GM19351 (cell line): Measurements from ENCODE around the gene CYTH1.

Experiments used
- ATAC-seq: cut with Tn5 transposase; IDR thresholded peaks from one replicate; pipeline ENCODE4 v1.9.1; 2021; ENCODE audit warnings: mild to moderate bottlenecking, moderate library complexity; ENCODE audit not compliant: unreplicated experiment

Gene CYTH1

DNA sequence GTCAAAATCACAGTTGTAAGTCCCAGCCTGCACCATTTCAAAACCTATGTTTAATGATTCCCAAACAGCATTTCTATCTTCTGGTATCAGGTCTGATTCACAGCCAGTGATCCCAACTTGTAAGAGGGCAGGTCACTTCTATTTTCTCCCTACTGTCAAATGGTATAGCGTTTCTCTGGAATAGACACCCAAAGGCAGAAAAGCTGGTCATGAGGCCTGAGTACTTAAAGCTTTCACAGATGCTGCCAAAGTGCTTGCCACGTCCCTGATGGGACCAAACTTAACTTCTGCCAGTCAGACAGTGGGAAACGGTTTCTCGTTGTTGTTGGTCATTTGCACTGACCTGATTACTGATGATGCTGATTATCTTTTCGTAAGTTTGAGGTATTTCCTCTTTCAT is 43.4 kb downstream of the CYTH1 start:
- ATAC-seq: no peak

DNA sequence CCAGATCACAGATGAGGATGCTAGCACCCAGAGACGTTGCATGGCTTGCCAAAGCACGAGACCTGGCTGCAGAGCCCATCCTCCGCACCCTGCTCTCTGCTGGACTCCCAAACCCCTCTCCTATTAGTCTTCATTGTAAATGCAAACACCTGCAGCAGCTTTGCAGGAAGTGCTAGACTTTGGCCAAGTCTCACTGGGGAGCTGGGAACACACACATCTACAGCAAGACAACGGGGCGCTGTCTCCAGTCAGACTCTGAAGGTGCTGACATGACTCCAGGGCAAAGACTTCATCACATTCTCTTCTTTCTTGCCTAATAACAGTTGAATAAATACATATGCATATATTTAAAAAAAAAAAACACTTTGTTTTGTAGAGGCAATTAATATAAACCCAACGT is 43.8 kb downstream of the CYTH1 start:
- ATAC-seq: no peak

DNA sequence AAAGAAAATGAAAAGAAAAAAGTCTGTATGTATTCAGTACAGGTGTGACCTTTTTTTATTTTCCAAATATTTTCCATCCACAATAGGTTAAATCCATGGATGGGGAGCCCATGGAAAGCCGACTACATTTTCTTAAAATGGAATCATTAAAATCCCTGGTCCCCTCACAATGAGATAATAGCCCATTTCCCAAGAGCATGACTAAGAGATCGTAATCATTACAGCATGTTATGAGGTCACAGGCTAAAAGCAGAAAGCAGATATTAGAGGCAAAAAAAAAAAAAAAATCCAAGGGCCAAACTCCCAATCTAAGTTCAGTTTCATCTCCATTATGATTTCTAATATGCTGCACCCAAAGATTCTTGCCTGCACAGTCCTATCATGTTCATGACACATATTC is 44.7 kb downstream of the CYTH1 start:
- no peak for ATAC-seq

DNA sequence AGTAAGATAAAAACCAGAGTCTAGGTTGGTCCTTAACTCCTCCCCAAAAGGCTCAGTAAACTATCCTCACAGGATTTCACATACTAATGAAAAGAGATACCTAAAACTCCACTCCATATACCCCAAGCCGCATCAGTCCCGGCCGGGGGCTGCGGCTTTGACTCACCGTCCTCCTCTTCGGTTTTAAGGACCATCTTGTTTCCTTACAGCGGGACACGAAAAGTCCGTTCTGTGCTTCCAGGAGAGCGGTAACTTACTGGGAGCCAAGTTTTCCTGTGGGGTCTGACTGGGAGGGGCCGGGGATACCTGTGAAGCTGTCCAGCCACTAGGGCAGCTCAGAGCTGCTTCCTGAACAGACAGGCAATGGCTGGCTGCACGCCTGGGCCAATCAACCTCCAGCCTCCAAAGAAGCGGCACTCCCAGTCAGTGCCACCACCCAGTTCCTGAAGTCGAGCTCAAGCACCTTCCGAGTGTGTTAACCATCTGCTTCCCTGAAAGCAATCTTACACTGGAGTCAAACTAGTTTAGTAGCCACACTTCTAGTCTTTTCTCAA is 45.5 kb downstream of the CYTH1 start:
- peak; percentile 44 for ATAC-seq

DNA sequence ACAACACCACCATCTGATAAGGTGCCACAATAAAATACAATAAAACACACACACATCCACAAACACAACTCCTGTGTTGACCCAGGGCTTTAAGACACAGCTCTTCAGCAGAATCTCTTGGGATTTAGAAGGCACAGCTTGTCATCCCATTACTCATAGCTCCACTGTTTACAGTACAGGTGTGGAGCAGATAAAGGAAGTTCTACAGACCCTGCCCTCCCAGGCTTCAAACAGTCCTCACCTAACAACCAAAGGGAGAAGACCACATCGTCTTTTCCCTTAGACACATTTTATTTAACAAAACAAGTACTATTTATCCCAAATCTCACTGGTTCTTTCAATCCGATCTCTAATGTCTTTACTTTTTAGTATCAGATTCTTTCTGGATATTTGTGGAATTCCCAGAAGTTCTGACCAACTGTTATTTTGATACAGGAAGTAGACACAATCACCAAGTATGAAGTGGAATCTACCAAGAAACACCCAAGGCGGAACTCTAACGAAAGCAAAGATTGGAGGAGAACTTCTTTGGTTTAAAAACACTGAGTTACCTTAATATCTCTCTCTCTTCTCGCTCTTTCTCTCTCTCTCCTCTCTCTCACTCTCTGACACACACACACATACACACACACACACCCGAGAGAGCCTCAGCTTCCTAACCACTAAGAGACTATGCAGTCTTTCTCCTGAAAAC is 46.1 kb downstream of the CYTH1 start:
- ATAC-seq: peak; percentile 5

DNA sequence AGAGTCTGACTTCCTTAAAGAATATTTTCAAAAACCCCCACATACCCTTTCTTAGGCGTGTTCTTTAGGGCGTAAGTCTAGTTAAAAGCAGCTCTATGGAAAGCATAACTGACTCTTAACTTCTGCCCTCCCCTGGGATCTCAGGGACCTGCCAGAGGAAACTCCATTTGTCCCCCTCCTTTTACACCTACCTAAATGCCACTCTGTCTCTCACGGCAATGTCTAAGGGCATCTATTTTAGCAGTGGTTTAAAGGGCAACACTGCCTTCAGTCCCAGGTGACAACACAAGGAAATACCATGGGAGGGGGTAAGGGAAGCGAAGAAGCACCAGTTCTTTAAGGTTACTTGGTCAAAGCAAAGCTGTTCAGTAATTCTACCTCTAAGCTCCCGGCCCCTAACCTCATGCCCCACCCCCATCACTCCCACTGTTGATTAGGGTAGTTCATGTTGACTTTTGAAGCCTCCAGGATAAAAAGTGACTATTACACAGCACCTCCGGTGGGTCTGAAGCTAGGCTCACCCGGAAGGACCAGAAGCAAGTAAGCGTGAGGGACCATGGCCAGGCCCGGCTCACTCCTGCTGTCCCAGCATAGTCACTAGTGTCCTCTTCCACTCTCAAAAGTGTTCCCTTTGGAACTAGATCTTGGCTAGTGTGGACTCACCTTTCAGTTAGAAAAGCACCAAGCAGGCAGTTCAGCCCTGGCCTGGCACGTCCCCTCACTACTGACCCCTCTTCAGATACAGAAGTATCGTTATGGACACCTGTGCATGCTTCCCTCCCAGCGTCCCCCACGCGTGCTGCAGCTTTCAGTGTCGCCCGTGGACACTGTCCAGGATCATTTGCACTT is 47.1 kb downstream of the CYTH1 start:
- no peak for ATAC-seq

DNA sequence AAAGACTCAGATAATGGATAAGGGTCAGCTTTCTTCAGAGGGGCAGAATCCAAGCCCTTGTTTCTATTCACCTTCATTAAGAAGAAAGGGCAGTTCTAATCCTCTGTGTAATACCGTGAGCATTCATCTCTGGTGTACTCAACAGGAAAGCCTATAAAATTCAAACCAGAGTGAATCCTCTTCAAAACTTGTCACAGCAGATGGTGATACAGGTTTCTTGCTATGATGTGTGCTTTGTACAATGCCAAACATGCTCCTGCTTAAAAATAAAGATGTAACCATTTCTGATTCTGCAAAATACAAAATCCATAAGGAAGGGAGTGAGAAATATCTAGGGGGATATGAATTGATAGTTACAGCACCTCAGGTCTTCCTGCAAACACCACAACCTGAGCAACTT is 49.7 kb downstream of the CYTH1 start:
- ATAC-seq: no peak

DNA sequence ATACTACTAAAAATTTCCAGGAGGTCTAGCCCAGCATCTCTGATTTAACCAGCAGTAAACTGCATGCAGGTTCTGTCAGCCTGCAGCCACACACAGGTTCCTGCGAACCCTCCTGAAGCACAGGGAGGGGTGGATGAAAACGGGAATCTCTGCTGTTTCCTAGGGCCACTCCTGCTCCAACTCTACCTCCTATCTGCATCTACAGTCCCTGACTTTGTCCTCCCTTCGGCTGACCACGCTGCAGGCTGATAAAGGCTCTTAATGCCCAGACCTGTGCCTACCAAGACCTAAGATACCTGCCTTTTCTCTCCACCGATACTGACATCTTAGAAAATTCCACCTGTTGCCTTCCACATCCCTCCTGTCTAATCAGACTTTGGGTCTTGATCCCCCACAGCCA is 50.2 kb downstream of the CYTH1 start:
- ATAC-seq: no peak

DNA sequence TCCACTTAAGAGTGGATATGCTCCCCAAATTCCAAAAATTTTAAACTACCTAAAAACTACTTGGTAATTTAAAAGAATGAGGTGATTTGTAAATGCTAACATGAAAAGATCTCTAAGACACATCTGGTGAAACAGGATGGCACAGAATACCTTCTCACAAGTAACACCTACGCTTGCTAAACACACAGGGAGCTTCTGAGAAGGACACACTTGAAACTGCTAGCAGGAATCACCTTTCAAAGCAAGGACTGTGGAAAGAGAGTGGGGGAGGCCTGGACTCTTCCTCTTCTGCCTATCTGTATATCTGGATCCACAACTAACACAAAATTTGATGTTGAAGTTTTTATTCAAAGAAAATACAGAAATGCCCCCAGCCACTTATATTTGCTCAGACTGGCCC is 52.4 kb downstream of the CYTH1 start:
- no peak for ATAC-seq

DNA sequence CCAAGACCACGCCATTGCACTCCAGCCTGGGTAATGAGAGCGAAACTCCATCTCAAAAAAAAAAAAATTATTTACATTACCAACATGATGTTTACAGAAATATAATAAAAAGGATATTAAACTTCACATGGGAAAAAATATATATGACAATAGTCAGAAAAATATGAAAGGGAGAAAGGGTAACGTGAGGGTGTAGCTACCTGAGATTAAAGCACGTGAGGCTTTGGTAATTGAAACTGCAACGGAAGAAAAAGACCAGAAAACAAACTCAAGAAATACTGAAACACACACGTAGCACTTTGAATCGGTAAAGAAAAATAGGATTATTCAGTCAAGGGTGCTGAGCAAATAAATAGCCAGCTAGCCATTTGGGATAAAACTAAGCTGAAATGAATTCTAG is 53.6 kb downstream of the CYTH1 start:
- no peak for ATAC-seq

DNA sequence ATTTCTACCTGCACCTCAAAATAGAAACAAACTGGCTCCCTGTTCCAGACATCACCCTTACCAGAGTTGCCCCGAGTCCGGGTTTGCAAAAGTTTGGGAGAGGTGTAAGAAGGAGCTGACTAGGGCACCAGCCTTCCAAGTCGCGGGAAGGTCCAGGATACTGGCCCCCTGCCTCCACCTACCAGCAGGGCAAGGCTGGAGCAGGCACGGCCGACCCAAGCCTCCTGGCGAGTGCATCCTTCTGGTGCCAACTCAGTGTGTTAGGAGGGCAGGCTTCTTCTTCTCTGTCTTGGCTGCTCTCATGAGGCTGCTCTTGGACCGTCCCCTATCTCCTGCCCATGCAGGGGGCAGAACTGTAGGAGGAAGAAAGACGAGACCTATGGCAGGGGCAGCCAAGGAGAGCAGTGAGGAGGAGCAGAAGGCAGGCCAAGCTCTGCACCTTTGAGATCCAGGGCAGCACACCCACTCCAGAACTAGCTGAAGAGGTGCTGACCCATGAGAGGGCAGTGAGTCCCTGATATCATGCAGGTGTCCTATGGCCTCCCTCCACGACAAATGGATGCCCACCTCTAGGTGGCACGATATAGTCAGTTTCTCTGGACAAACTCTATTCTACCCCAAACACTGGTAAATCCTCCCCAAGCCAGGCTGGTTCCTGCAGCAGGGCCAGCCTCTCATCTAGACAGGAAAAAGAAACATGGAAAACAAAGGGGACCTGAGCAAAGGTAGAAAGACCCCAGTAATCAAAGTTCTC is 54.4 kb downstream of the CYTH1 start:
- no peak for ATAC-seq

DNA sequence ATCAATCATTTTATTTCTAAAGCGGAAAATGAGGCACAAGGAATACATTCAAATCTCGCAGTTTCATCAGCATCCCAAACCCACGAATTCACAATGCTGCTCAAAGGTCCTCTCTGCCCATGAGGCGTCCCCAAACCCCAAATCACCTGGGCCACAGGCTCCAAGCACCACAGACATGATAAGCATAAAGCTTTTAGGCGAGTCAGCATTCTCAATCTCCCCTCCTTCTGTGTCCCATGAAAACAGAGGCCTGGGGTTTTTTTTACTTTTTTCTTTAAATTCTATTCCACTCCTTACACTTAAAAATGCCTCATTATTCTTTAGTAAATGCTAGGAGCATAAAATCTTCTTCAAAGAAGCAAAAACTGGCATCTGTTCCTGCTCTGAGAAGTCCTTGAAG is 55.0 kb downstream of the CYTH1 start:
- ATAC-seq: no peak

DNA sequence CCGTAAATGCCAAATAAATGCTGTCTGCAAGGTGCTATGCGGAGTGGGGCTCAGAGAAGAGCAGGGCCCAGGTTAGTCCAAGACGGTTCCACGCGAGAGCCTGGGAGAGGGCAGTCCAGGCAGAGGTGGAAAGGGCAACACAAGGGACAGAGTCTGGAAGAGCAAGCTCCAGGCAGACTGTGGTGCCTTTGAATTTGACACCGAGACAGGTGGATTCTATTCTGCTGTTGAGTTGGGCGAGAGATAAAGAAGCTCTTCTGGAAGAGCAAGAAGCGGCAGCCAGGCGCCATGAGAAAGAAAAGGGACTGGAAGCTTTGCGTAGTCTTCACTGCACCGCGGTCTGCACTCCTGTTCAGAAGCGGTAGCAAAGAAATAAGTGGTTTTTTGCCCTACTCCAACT is 55.6 kb downstream of the CYTH1 start:
- no peak for ATAC-seq

DNA sequence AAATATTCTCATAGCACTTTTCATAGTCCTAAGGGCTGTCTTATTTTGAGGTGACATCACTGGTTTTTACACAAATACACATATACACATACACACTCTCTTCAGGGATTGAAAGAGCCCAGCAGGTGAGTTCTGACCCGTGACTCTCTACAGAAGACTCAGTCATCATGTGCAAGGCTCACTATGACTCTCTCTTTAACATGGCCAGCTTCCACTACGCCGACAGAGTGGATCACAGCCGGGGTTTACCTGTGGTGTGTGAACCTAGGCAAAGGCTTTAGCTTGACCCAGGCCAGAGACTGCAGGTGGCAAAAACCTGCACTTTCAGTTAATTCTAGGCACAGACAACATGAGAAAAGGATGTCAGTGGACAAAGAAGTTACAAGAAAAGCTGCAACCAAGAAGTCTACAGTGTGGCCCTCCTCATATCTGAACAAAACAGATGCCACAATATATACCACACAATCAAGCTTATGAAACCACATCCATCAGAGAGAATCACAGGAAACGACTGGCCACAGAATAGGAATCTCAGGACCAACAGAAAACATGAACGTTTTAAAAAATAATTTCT is 56.5 kb downstream of the CYTH1 start:
- ATAC-seq: peak; percentile 52

DNA sequence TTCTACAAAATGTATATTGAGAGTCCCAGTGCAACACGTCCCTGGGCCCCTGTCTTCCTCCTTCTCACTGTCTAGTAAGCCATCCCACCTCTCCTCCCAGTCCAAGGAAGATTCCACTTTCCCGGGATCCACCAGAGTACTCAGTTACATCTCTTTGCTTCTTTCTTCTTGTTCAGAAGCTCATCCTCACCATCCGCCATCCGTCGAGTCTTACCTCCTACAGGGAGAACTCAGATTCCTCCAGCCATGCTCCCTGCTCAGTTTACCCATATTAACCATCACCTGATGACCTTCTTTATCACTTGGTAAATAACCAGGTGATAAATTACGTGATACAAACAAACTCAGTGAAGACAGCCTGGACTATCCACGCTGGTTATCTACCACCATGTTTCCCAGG is 57.1 kb downstream of the CYTH1 start:
- ATAC-seq: no peak

DNA sequence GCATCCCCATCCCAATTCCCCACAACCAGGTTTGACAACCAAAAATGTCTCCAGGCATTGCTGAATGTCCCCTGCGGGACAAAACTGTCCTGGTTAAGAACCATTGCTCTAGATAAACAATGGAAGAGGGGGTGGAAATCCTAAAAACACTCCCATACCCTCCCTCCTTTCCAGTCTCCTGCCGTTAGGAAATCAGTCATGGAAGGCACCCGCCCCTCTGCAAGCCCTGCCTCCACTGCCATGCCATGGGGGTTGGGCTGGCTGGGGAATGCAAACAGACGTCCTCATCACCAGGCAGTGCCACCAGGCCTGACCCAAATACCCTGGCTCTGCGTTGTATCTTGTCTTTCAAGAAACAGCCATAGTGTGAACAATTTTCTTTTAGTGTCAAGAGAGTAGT is 57.5 kb downstream of the CYTH1 start:
- no peak for ATAC-seq

DNA sequence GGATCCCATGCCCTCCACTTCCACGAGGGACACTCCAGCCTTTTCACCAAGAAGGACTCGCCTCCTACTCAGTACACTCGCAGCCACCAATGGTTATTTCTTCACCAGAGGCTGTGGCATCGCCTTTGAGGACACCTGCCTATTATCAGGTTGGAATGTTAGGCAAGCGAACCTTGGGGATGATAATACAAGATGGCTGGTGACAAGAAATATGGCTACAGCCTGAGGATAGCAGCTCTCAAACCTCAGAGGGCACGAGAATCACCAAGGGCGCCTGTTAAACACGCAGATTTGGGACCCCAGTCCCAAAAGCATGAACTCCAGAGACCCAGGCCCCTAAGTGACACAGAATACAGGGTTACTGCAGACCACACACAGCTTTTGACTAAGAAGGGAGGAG is 58.1 kb downstream of the CYTH1 start:
- no peak for ATAC-seq

DNA sequence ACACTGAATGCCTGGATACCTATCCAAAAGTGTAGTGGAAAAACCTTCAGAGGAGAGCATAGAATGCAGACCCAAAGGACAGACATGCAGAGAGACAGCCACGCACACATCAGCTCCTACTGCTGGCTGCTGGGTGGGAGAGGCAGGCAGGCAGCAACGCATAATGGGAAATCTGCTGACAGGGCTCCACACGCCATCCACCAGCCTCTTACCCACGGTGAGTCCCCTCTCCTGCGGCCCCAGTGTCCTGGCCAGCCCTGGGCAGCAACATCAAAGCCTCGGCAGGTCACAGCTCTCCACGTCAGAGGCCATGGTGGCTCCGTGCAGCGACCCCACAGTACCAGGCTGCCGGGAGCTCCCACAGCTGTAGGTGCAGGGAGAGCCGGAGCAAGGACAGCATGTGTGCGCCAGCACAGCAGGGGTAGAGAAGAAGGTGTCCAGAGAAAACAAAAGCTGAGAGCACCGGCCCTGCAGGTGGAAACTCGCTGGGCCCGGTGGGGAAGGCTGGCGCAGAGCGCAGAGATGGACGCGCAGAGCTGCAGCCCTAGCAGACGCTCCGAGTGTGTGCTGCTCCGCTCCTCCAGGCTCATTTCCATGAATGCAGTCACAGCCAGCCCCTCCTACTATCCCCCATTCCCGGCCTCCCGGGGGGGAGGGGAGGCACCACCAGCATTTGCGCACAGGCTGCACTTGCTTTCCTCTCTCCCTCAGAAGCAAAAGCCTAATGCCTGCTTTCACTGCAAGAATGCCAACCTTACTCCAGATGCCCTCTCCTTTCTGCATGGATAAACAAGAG is 58.9 kb downstream of the CYTH1 start:
- no peak for ATAC-seq

DNA sequence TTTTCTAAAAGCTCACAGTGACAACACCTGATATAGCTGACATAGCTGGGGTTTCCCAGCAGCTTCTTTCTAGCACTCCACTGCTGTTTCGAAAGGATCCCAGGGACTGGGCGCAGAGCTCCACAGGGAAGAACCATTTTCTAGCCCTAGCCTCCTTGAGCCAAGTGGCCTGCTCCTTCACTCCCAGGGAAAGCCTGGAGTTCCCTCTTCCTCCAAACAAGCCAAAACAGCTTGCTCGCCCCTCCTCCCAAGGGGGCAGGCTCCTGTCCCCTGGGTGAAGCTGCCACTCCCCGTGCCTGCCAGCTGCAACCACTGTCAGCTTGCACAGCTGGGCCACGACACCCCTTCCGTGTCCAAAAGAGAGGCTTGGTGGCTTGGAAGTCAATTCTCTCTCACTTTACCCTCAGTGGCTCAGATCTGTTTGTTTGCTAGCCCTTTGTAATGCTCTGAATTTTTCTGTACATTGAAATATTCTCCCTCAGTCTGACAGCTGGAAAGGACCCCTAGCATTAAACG is 59.8 kb downstream of the CYTH1 start:
- ATAC-seq: no peak

DNA sequence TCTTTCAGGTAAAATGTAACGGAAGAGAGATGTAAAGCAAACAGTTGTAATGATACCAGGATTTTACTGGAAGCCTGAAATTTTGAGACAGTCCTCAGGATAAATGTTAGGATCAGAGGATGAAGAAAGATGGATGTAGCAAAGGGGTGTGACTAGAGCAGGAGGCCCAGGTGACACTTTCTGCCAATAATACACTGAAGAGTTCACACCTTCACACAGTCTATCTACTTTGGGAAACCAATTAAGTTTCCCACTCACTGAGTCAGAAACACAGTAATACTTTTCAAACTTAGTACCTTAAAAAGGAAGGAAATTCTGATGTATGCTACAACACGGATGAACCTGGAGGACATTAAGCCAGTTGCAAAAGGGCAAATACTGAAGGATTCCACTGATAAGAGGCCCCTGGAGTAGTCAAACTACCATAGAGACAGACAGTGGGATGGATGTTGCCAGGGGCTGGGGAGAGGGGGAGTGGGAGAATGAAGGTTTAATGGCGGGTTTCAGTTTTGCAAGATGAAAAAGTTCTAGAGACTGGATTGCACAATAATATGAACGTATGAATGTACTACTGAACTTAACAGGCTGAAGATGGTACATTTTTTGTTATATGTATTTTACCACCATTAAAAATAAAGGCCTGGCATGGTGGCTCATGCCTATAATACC is 62.3 kb downstream of the CYTH1 start:
- no peak for ATAC-seq
